ENCODE measurements around the gene FBXO48.

Gene FBXO48

GRCh38 chr2:68516051-68516955 is 49.2 kb upstream of the FBXO48 start:
- H3K4me3 ChIP-seq (ENCODE audit: low read depth, low read length) = no peak overlapping the region
- H3K27ac ChIP-seq (ENCODE audit: extremely low read depth, low read depth, low read length) = no peak overlapping the region
- ChIA-PET CTCF (interaction anchor here (1.1 kb wide), 1 partner anchor 53 kb away, joined by 3 read pairs; no protein-coding TSS in a partner anchor), POLR2A (no interaction called here)
- H3K4me1 ChIP-seq (ENCODE audit: control insufficient read depth, insufficient read depth, low read length) = no peaks in the 10 kb centered on the region
- TF ChIP-seq SCRT2 (tag by site-specific recombination; IDR thresholded peaks at IDR 0.05) (peak; percentile 56), ZNF510 (tag by site-specific recombination; IDR thresholded peaks at IDR 0.05; ENCODE audit: insufficient replicate concordance) (no peak)
- no peaks in the 10 kb centered on the region for H3K36me3 ChIP-seq (ENCODE audit: control insufficient read depth in 2 of 2, insufficient read depth in 1 of 2, low read length in 2 of 2)
- no peaks in the 10 kb centered on the region for H3K9me3 ChIP-seq (ENCODE audit: control insufficient read depth, insufficient read depth, low read depth, low read length)

DNA sequence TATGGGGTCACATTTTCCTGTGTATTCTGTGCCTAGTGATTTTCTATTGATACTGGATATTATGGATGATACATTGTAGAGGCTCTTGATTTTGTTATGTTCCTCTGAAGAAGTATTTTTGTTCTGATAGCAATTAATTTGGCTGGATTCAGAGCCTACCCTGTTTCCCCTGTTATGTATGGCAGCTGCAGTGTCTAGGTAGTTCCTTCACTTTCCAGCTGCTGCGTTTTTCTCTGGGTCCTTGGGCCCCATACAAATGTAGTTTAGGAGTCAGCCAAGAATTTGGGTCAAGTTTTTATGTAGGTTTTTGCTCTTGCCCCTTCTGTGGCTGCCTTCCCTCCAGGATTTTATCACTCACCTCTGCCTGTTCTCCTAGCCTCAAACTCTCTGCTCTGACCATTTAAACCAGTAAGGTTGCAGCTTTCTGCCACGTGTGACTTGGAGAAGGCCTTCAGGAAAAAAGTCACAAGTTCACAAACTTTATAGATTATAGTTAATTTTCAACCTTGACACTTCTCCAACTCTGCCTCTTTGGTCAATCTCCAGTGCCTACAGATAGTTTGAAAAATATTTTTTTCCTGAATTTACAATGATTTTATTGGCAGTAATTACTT is 47.3 kb upstream of the FBXO48 start:
- Histone ChIP-seq H3K4me1 (ENCODE audit: control insufficient read depth, insufficient read depth, low read length) (no peaks in the 10 kb centered on the region), H3K9me3 (ENCODE audit: control insufficient read depth, insufficient read depth, low read depth, low read length) (no peaks in the 10 kb centered on the region), H3K27ac (ENCODE audit: extremely low read depth, low read depth, low read length) (no peak overlapping the region), H3K36me3 (ENCODE audit: control insufficient read depth in 2 of 2, insufficient read depth in 1 of 2, low read length in 2 of 2) (no peaks in the 10 kb centered on the region), H3K4me3 (ENCODE audit: low read depth, low read length) (no peak overlapping the region)
- ChIA-PET POLR2A (no interaction called here), CTCF (no interaction called here)
- no peak for TF ChIP-seq ZNF660 (tag by site-specific recombination; IDR thresholded peaks at IDR 0.05)
- TF ChIP-seq, protein P1, sequence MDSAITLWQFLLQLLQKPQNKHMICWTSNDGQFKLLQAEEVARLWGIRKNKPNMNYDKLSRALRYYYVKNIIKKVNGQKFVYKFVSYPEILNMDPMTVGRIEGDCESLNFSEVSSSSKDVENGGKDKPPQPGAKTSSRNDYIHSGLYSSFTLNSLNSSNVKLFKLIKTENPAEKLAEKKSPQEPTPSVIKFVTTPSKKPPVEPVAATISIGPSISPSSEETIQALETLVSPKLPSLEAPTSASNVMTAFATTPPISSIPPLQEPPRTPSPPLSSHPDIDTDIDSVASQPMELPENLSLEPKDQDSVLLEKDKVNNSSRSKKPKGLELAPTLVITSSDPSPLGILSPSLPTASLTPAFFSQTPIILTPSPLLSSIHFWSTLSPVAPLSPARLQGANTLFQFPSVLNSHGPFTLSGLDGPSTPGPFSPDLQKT (IDR thresholded peaks at IDR 0.05; ENCODE audit: borderline replicate concordance, low read depth, low read length) = no peak
- no peak for TF ChIP-seq ZNF146 (tag by site-specific recombination; IDR thresholded peaks at IDR 0.05)
- no peak for TF ChIP-seq PRDM6 (tag by site-specific recombination; IDR thresholded peaks at IDR 0.05)
- no peak for TF ChIP-seq ZFP69B (tag by site-specific recombination; IDR thresholded peaks at IDR 0.05)
- TF ChIP-seq ZSCAN30 (tag by site-specific recombination; IDR thresholded peaks at IDR 0.05) = no peak
- no peak for TF ChIP-seq OSR2 (tag by site-specific recombination; IDR thresholded peaks at IDR 0.05)
- TF ChIP-seq ZNF184 (tag by site-specific recombination; IDR thresholded peaks at IDR 0.05) = no peak
- no peak for TF ChIP-seq ZNF169 (tag by site-specific recombination; IDR thresholded peaks at IDR 0.05)
- TF ChIP-seq ZNF423 (tag by site-specific recombination; IDR thresholded peaks at IDR 0.05) = no peak
- no peak for TF ChIP-seq ZSCAN16 (tag by site-specific recombination; IDR thresholded peaks at IDR 0.05)
- TF ChIP-seq ZNF138 (tag by site-specific recombination; IDR thresholded peaks at IDR 0.05; ENCODE audit: borderline replicate concordance) = no peak
- no peak for TF ChIP-seq ZBTB48 (tag by site-specific recombination; IDR thresholded peaks at IDR 0.05)
- no peak for TF ChIP-seq GFI1B (tag by site-specific recombination; IDR thresholded peaks at IDR 0.05)
- TF ChIP-seq, protein P2, sequence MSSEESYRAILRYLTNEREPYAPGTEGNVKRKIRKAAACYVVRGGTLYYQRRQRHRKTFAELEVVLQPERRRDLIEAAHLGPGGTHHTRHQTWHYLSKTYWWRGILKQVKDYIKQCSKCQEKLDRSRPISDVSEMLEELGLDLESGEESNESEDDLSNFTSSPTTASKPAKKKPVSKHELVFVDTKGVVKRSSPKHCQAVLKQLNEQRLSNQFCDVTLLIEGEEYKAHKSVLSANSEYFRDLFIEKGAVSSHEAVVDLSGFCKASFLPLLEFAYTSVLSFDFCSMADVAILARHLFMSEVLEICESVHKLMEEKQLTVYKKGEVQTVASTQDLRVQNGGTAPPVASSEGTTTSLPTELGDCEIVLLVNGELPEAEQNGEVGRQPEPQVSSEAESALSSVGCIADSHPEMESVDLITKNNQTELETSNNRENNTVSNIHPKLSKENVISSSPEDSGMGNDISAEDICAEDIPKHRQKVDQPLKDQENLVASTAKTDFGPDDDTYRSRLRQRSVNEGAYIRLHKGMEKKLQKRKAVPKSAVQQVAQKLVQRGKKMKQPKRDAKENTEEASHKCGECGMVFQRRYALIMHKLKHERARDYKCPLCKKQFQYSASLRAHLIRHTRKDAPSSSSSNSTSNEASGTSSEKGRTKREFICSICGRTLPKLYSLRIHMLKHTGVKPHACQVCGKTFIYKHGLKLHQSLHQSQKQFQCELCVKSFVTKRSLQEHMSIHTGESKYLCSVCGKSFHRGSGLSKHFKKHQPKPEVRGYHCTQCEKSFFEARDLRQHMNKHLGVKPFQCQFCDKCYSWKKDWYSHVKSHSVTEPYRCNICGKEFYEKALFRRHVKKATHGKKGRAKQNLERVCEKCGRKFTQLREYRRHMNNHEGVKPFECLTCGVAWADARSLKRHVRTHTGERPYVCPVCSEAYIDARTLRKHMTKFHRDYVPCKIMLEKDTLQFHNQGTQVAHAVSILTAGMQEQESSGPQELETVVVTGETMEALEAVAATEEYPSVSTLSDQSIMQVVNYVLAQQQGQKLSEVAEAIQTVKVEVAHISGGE (tag by site-specific recombination; conservative IDR thresholded peaks at IDR 0.05; ENCODE audit: low read depth) = no peak
- TF ChIP-seq, protein P3, sequence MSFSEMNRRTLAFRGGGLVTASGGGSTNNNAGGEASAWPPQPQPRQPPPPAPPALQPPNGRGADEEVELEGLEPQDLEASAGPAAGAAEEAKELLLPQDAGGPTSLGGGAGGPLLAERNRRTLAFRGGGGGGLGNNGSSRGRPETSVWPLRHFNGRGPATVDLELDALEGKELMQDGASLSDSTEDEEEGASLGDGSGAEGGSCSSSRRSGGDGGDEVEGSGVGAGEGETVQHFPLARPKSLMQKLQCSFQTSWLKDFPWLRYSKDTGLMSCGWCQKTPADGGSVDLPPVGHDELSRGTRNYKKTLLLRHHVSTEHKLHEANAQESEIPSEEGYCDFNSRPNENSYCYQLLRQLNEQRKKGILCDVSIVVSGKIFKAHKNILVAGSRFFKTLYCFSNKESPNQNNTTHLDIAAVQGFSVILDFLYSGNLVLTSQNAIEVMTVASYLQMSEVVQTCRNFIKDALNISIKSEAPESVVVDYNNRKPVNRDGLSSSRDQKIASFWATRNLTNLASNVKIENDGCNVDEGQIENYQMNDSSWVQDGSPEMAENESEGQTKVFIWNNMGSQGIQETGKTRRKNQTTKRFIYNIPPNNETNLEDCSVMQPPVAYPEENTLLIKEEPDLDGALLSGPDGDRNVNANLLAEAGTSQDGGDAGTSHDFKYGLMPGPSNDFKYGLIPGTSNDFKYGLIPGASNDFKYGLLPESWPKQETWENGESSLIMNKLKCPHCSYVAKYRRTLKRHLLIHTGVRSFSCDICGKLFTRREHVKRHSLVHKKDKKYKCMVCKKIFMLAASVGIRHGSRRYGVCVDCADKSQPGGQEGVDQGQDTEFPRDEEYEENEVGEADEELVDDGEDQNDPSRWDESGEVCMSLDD (tag by site-specific recombination; IDR thresholded peaks at IDR 0.05) = no peak
- no peak for TF ChIP-seq ZNF148 (tag by site-specific recombination; IDR thresholded peaks at IDR 0.05; ENCODE audit: borderline replicate concordance)

Data from HEK293 (cell line).